HCEC 1CT (cell line): Measurements from ENCODE around the gene ATP6V1A.

Source experiments
- DNase-seq: peaks from one replicate; pipeline ENCODE4 v3.0.0-alpha.2; 2017

The ATP6V1A gene

DNA sequence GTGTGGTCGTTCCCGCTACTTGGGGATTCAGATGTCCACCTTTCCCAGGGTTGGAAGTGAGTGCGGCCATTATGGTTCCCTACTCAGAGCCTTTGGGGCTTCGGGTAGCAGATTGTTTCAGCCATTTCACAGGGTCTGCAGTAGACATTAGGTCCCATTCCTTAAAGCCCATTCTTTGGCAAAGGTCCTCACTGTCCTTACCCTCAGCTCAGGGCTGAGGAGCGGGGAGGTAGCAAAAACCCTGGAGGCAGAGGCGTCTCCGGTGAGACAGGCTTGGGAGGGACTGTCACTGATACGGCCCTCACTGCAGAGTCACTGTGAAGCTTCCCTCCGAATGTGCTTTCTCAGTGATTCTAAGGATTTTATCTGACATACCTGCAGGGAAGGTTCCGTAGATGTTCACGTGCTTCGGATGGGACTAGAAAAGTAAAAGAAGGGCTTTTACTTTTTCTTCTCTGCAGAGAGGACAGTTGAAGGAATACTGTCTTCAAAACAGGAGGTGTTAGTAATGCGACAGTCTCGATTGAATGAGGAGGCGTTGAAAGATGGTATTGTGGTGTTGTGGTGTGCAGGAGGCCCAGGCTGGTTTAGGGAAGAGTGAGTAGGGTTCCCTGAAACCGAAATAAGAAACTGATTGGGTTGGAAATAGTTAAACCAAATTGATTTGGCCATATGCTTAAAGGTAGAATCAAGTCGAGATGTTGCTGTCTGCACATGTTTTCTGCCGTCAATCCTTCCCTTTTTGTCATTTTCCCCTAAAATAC lies 630 bp downstream of the ATP6V1A start:
- DNase-seq: no peak

DNA sequence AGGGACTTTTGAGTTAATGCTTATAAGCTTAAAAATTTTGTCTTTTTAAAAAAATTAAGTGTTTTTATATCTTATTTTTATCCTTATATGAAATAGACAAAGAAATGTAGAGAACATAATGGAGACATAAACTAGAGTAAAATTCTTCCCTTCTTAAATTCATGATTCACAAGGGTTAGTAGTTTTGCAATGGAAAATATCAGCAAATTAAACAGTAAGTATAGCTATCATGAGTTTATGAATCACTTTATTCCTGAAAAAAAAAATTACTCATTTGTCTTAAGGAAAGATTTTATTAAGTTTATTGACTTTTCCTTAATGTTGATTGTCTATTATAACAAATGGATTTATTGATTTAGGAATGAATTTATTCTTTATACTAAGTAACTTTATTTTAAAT lies 4.3 kb downstream of the ATP6V1A start:
- peak; percentile 60 for DNase-seq

DNA sequence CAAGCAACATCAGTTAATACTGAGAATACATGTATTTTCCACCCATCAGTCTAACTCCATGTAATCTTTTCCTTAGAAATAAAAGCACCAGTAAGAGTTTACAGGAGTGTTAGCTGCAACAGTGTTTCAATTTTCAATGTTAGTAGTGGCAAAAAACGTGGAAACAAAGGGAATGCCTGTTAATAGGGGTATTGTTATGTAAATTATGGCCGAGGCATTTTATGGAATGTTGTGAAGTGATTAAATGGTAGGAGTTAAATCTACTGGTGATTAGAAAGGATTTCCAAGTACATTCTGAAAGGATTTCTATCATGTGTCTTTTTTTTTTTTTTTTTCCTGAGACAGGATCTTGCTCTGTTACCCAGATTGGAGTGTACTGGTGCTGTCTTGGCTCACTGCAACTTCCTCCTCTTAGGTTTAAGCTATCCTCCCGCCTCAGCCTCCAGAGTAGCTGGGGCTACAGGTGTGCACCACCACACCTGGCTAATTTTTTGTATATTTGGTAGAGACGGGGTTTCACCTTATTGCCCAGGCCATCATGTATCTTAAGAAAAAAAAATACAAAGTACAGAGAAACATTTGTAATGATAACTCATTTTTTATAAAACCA lies 6.6 kb downstream of the ATP6V1A start:
- DNase-seq: no peak

DNA sequence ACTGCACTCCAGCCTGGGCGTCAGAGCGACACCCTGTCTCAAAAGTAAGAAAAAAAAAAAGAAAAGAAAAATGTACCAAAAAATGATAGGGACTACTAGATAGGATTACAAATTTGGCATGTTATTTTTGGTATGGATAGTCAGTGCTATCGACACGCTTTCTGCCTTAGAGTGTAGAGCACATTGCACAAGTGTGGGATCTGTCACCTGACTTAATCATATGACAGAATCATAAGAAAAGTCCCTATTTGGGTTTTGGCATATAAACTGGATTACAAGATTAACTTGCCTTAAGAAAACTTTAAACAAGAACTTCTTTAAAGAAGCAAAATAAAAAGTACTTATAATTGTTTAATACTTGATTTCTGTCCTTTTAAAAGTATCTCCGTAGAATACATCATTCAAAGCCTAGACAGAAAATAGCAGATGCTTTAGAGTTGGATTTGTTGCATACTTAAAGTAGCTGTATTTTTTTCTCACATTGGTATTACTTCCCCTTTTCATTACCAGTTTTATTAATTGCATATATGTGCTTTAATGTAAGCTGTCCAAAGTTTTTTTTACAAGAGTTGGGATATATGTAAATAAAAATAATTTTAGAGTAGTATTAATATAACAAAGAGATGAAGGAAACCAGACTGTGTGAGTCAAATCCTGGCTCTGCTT lies 7.8 kb downstream of the ATP6V1A start:
- no peak for DNase-seq

DNA sequence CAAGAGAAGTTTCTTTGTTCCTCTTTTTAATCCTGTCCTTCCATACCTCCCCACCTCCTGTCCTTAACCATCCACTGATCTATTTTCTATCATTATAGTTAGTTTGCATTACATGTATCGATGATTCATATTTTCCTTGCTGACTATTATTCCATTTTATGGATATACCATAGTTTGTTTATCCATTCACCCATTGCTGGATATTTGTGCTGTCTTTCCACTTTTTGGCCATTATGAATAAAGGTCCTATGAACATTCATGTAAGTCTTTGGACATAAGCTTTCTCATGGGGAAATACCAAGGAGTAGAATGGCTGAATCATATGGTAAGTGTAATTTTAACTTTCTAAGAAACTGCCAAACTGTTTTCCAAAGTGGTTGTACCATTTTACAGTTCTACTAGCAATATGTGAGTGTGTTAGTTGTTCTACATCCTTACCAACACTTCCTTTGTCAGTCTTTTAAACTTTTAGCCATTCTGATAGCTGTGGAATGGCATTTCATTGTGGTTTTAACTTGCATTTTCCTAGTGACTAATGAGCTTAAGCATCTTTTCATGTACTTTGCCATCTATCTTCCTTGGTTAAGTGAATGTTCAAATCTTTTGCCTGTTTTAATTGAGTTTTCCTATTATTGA lies 11.7 kb downstream of the ATP6V1A start:
- peak; percentile 80 for DNase-seq

DNA sequence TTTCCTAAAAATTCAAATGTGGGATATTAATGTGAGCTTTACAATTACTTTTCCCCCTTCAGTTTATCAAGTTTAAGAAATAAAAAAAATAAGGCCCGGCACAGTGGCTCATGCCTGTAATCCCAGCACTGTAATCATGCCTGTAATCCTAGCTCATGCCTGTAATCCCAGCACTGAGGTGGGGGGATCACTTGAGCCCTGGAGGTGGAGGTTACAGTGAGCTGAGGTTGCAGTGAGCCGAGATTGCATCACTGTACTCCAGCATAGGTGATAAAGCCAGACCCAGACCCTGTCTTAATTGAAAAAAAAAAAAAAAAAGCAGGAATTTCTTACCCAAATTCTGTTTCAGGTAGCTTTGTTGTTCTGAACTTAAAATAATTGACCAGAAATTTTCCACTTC lies 17.9 kb downstream of the ATP6V1A start:
- DNase-seq: no peak

- DNase-seq: peak; percentile 58
These were observed 22.7 kb downstream of the ATP6V1A start for GRCh38 chr3:113769551-113769950.

GRCh38 chr3:113771993-113772392 lies 25.2 kb downstream of the ATP6V1A start:
- no peak for DNase-seq

DNA sequence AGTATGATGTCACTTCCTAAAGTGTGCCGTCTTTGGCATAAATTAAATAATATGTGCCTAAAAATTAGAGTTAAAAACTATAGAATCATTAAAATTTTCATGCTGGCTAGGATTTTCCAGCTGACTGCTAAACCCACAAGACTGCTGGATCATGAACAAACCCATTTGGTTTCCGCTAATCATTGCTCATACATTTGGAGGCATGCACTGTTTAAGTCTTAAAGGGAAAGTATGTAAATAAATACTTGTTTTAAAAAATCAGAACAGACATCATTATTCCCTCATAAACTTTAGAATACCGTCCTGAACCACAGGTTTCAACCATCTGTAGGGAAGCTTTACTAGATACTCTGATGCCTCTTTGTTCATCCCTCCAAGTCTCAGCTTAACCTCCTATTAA lies 26.5 kb downstream of the ATP6V1A start:
- DNase-seq: peak; percentile 82

DNA sequence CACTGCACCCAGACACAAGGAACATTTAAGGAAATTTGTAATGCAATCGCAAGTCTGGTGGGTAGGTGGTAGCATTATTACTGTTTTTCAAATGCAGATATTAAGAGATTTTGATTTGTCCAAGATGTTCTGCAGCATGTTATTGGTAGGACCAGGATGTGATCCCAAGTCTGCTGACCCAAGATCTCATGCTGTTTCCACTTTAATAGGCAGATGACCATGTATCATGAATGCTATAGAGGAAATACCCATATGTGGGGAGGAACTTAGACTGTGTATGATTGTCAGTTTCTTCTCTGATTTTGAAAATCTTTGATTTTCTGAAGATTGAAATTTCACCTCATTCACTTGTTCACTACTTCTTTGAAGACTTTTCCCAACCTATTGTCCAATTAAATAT lies 28.7 kb downstream of the ATP6V1A start:
- DNase-seq: no peak

DNA sequence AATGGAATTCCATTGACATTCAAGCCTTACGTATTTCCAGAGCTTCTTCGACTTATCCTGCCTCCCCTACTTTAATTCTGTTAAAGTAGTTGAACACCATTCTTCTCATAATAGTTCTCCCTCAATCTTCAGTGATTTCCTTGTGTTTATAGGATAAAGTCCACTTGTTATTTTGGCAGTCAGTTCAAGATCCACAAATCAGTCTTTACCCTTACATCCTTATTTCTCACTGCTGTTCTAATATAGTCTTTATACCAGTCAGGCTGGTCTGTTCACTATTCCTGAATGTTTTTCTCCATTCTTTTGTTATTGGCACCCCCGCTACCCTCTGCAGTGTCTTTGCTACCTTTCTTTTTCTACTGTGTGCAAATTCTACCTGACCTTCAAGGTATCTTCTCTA lies 29.7 kb downstream of the ATP6V1A start:
- no peak for DNase-seq

DNA sequence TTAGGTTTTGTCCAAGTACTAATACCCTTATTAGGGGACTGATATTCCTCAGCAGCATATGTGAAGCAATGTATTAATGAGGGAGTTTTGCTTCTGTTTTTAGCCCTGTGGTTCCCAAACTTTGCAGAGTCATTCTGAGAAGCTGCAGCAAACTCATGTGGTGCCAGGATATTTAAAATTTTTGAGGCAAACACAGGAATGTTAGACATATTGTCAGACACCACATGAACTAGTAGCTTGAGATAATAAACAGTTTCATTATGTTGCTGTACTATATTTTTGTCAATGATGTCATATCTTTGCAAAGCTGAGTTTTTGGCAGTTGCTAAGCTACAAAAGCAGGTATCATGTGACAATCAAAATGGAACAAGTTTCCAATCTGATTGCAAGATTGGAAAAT lies 36.6 kb downstream of the ATP6V1A start:
- peak; percentile 96 for DNase-seq

DNA sequence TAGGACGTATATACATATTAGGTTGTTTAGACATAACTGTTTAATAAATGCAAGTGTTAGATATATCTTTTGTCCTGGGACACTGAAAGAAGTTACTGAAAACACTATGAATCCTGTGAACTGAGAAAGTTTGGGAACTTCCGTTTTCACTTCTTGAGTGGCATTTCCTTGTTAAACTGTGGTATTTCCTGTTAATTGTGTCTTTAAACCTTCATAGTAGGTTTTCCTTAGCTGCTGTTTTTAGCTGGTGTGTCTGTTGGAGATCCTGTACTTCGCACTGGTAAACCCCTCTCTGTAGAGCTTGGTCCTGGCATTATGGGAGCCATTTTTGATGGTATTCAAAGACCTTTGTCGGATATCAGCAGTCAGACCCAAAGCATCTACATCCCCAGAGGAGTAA lies 37.1 kb downstream of the ATP6V1A start:
- no peak for DNase-seq

GRCh38 chr3:113791381-113791780 lies 44.5 kb downstream of the ATP6V1A start:
- no peak for DNase-seq

DNA sequence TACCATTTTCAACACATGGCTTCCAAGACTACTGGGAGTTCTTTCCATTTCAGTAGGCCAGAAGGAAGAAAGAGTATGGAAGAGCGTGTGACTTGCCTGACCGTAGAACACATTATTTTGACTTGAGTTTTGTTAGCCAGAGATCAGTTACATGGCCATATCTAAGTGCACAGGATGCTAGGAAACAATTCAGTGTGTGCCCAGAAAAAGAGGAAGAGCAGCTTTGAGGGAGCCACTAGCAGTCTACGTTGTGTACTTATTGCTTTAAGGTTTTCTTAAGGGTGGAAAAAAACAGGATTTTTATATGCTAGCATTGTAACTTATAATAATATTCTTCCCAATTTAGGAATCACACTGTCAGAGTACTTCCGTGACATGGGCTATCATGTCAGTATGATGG lies 47.7 kb downstream of the ATP6V1A start:
- DNase-seq: no peak

DNA sequence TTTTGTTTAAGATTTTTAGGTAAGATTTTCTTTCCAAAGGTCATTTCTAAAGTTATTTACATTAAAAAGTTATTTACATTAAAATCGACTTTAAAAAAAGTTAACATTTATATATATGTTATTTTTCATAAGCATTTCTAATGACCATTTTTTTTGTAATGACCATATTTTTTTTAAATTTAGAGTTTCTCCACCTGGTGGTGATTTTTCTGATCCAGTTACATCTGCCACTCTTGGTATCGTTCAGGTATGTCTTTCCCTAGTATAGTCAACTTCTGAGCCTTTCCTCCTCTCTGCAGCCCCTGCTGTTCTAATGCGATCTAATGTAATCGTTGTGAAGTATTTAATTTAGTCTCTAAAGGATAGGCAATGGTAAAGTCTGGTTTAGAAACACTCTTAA lies 48.9 kb downstream of the ATP6V1A start:
- DNase-seq: no peak

GRCh38 chr3:113802795-113803455 lies 56.1 kb downstream of the ATP6V1A start:
- no peak for DNase-seq

GRCh38 chr3:113804661-113805060 lies 57.8 kb downstream of the ATP6V1A start:
- no peak for DNase-seq

GRCh38 chr3:113805249-113805648 lies 58.4 kb downstream of the ATP6V1A start:
- no peak for DNase-seq

GRCh38 chr3:113812854-113813253 lies 66.0 kb downstream of the ATP6V1A start:
- DNase-seq: no peak

DNA sequence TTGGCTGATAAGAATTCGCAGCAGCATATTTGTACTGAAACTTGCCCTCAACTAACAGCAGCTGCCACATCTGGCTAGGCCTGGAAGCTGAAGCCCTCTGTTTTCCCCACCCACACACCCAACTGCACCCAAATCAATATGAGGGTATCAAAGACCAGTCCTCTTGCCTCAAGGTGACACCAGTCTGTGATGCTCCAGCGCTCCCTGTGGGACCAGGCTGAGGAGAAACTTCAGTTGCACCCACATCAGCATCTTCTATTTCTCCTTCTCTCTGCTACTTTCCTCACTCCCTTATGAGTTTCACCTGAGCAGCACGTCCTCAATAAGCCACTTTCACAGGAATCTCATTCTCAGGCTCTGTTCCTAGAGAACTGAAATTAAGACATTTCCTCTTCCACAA lies 73.0 kb downstream of the ATP6V1A start:
- no peak for DNase-seq

GRCh38 chr3:113825090-113825489 lies 78.3 kb downstream of the ATP6V1A start:
- DNase-seq: peak; percentile 35

DNA sequence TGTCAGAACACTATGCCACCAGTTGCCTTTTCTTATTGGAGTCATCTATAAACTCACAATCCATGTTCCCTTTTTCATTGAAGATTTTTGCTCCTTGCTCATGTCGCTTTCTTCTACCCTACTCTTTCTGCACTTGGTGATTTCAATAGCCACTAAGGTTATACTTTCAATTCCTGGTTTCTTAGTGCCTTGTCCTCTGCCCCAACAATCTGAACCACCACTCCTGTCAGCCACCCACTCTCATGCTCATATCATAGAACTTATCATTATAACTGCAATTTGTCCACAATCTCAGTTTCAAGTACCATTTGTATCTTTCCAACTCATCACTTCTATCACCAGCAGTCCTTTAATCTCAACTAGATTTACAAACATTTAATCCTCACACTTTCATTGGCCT lies 81.8 kb downstream of the ATP6V1A start:
- DNase-seq: no peak
